ENCODE data around the gene WSCD2. TPM values are rescaled to one million over a fixed set of nuclear protein-coding genes. Genes with fewer than 3 reads are reported as not detected.

Gene WSCD2
- total RNA-seq, 2 donors from 2014 or later, result 0.15 to 0.74 TPM

DNA sequence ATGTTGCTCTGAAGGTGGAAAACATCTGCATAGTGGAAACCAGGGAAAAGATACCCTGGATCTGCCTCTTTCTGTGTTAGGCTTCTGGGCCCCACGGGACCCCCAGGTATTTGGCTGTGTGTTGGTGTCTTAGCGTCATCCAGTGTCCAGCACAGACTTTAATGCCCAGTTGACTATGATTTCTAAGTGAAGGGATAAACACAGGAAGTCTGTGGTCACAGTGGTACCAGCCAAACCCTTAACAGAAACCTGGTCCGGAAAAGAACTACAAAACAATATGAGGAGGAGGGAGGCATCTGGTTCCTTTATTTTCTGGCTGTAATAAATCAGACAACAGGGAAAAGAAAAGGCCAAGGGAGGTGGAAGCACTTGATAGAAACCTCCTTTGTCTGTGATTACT, 153.6 kb downstream of the WSCD2 start:
- TF ChIP-seq, protein P1, sequence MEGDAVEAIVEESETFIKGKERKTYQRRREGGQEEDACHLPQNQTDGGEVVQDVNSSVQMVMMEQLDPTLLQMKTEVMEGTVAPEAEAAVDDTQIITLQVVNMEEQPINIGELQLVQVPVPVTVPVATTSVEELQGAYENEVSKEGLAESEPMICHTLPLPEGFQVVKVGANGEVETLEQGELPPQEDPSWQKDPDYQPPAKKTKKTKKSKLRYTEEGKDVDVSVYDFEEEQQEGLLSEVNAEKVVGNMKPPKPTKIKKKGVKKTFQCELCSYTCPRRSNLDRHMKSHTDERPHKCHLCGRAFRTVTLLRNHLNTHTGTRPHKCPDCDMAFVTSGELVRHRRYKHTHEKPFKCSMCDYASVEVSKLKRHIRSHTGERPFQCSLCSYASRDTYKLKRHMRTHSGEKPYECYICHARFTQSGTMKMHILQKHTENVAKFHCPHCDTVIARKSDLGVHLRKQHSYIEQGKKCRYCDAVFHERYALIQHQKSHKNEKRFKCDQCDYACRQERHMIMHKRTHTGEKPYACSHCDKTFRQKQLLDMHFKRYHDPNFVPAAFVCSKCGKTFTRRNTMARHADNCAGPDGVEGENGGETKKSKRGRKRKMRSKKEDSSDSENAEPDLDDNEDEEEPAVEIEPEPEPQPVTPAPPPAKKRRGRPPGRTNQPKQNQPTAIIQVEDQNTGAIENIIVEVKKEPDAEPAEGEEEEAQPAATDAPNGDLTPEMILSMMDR (IDR thresholded peaks at IDR 0.05), result no peak
- H3K27ac ChIP-seq, result no peak overlapping the region

DNA sequence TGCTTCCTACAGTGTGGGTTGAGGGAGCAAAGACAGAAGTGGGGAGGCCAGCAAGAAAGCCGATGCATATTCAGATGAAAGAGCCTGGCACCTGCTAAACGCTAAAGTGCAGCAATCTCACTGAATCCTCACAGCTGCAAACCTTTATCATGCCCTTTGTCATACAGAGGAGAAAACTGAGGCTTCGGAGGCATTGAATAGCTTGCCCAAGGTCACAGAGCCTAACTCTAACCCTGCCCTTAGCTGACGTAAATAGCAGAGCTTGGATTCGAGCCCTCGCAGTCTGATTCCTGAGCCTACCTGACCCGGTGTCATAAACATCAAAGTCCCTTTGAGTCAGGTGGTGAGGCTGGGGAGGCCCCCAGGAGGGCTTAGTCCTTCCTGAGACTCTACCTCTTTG, 155.1 kb downstream of the WSCD2 start:
- no peaks in the 10 kb centered on the region for H3K4me1 ChIP-seq
- H3K4me3 ChIP-seq, result no peak overlapping the region
- H3K27ac ChIP-seq, result no peak overlapping the region
- H3K9ac ChIP-seq (ENCODE audit: low read depth in 2 of 2, low read length in 2 of 2), result peak overlapping the region in 1 of 2 donors; percentile 12
- H3K36me3 ChIP-seq, result no peaks in the 10 kb centered on the region
- no peaks in the 10 kb centered on the region for H3K27me3 ChIP-seq
- TF ChIP-seq, protein P1 (IDR thresholded peaks at IDR 0.05), result no peak
- intact Hi-C loops (cut with DNase I), result no loop called here
- no peak for DNase-seq
- H3K9me3 ChIP-seq, result no peaks in the 10 kb centered on the region

More for the DNA sequence above, 153.6 kb downstream of the WSCD2 start:
- no peaks in the 10 kb centered on the region for H3K9me3 ChIP-seq
- intact Hi-C loops (cut with DNase I), result no loop called here
- no peaks in the 10 kb centered on the region for H3K4me1 ChIP-seq
- no peak overlapping the region for H3K9ac ChIP-seq (ENCODE audit: low read depth in 2 of 2, low read length in 2 of 2)
- H3K4me3 ChIP-seq, result no peak overlapping the region
- DNase-seq, result no peak
- no peaks in the 10 kb centered on the region for H3K27me3 ChIP-seq
- H3K36me3 ChIP-seq, result no peaks in the 10 kb centered on the region

DNA sequence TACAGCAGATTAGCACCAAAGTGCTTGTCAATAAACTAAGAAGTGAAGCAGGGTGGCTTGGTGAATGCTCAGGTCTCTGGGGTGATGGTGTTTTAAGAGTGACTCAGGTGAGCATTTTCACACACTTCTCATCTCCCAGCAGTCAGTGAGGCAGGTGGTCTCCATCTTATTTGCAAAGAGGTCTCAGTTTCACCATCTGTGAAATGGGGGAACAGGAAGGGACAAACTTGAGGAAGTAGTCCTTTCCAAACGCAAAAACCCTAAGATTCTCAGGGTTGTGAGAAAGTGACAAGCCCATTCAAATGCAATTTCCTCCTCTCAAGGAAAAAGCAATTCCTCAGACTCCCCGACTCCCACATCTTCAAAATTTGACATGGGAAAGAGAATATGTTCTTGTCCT, 155.9 kb downstream of the WSCD2 start:
- H3K36me3 ChIP-seq, result no peaks in the 10 kb centered on the region
- no peak overlapping the region for H3K27ac ChIP-seq
- no peak overlapping the region for H3K4me3 ChIP-seq
- H3K27me3 ChIP-seq, result no peaks in the 10 kb centered on the region
- no peak overlapping the region for H3K9ac ChIP-seq (ENCODE audit: low read depth in 2 of 2, low read length in 2 of 2)
- intact Hi-C loops (cut with DNase I), result no loop called here
- TF ChIP-seq, protein P1 (IDR thresholded peaks at IDR 0.05), result no peak
- no peak for DNase-seq
- H3K9me3 ChIP-seq, result no peaks in the 10 kb centered on the region
- no peaks in the 10 kb centered on the region for H3K4me1 ChIP-seq

DNA sequence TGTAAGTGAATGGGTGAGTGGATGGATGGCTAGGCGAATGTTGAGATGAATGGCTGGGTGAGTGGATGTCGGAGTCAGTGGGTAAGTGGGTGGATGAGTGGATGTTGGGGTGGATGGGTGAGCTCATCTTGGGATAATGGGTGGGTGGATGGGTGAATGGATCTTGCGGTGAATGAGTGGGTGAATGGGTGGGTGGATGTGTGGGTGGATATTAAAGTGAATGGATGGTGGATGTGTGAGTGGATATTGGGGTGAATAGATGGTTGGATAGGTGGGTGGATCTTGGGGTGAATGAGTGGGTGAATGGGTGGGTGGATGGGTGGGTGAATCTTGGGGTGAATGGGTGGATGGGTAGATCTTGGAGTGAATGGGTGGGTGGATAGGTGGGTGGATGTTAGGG, 158.1 kb downstream of the WSCD2 start:
- H3K36me3 ChIP-seq, result no peaks in the 10 kb centered on the region
- no peak overlapping the region for H3K9ac ChIP-seq (ENCODE audit: low read depth in 2 of 2, low read length in 2 of 2)
- no peaks in the 10 kb centered on the region for H3K4me1 ChIP-seq
- no peak for DNase-seq
- H3K27ac ChIP-seq, result no peak overlapping the region
- H3K4me3 ChIP-seq, result no peak overlapping the region
- TF ChIP-seq, protein P1 (IDR thresholded peaks at IDR 0.05), result no peak
- intact Hi-C loops (cut with DNase I), result no loop called here
- H3K27me3 ChIP-seq, result no peaks in the 10 kb centered on the region
- H3K9me3 ChIP-seq, result no peaks in the 10 kb centered on the region

DNA sequence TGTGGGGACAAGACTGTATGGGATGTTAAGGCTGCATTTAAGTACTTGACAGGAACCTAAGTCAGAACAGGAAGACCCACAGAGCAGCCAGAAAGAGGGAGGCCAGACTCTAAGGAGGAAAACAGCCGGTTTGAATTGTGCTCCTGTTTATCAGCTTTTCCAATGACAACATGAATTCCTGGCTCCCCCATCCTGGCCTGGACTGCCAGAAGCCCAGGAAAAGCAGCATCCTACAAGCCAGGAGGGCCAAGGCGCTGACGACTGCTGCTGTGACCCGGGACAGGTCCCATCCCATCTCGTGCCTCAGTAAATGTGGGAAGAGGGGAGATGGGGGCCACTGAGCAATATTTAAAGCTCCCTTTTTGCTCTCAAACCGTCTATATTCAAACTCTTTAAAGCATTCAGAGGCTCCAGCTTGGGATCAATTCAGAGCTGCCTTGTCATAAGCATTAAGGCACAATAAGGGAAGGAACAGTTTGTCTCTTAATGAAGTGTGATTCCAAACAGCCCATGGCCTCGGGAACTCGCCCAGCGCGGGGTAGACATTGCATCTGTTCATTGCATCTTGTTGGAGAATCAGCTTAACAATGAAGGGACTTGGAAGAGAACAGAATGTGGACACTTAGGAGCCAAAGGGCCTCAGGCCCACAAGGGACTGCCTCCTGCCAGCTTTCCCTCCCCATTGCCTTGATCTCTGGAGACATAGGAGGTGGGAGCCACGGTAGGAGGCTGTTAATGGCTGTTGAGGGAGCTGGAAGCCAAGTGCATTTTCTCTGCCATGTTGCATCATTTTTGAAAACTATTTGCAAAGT, 160.5 kb downstream of the WSCD2 start:
- Histone ChIP-seq H3K27me3 (no peaks in the 10 kb centered on the region), H3K27ac (no peak overlapping the region), H3K4me1 (no peaks in the 10 kb centered on the region), H3K36me3 (no peaks in the 10 kb centered on the region), H3K9ac (ENCODE audit: low read depth in 2 of 2, low read length in 2 of 2) (no peak overlapping the region), H3K9me3 (no peaks in the 10 kb centered on the region), H3K4me3 (no peak overlapping the region)
- TF ChIP-seq, protein P1 (IDR thresholded peaks at IDR 0.05), result no peak
- intact Hi-C loops (cut with DNase I), result no loop called here
- DNase-seq, result no peak

All from colonic mucosa (tissue), 4 donors.